H1 (cell line): ENCODE results near the gene PHACTR1. TPM values are rescaled to one million over a fixed set of nuclear protein-coding genes. Genes with fewer than 3 reads are reported as not detected.

Source experiments
- FOSL1 ChIP-seq: IDR thresholded peaks from 2 replicates; pipeline ENCODE4 v1.6.1; 2011; ENCODE audit warnings: mild to moderate bottlenecking, low read depth, low read length, moderate library complexity; ENCODE audit not compliant: insufficient read depth
- polyA plus RNA-seq, 7 experiments: library from polyadenylated mRNA; depleted of rRNA in 3 of 7; stranded (reverse) in 5 of 7; unstranded in 2 of 7; fragments of >200 nt in 5 of 7; fragments of 200-250 nt in 2 of 7; gene quantifications; 1 replicate in 5 of 7; 2 replicates in 1 of 7; 4 replicates in 1 of 7; pipeline versions ENCODE4 v1.2.1 to v1.2.3, GENCODE V29; 2011 to 2013; ENCODE audit warnings: missing spikeins in 2 of 7, mixed read lengths in 2 of 7
- total RNA-seq: library from RNA; stranded (reverse); fragmentation: NEBNext Ultra II Directional; extraction: Animal tissue kit (Norgen Biotek cat#: 25700); gene quantifications from 2 replicates; pipeline ENCODE4 v1.2.1, GENCODE V29; 2021

Gene PHACTR1
- total and polyA plus RNA-seq, 2 of the 8 experiments (the other 6 are each of a cell fraction or from before 2014, with no cell fraction given), result 3.9 to 17.1 TPM

- TF ChIP-seq FOSL1, result no peak
Measured at GRCh38 chr6:12977206-12977605, 260.6 kb downstream of the PHACTR1 start (continued).
